Measurements from ENCODE around the gene SPECC1.
A peak's percentile ranks its signal among the peaks of the same experiment; 100 is the strongest.
"Not testable (repeated sequence)": the region's sequence is repeated elsewhere in the genome, so short reads cannot be mapped to it uniquely, and the experiment has no call there.

Gene SPECC1

DNA sequence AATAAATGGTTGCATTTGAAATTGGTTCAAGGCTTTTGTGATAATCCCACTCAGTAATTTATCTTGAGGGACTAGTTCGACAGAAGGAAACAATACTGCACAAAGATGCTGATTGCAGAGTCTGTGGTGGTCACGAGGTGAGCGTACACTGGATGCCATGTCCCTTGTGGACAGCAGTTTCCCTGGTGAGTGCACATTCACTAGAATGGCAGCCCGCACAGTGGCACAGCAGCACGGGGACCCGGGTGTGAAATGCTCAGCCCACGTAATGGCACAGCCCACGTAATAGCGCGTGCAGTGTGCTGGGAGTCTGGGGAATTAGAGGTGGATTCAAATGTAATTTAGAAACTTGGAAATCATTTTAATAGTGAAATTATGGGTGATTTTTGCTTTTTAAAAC lies 304.1 kb downstream of the SPECC1 start:
- no peak for DNase-seq (ENCODE audit: low read depth in 2 of 2)

DNA sequence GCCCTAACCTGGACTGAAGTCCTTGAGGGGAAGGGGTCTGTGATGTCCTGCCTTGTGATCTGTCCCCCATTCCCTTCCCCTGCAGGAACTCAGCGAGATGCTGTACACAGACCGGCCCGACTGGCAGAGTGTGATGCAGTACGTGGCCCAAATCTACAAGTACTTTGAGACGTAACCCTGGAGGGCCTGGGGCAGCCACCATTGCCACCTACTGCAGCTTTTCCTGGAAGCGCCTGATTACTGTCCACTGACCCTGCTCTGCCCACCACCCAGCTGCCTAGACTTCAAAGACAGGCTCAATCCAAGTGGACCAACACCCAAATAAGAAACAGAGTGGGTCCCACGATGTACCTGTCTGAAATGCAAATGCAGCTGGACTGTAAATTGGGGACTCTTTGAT lies 304.7 kb downstream of the SPECC1 start:
- no peak for DNase-seq (ENCODE audit: low read depth in 2 of 2)

DNA sequence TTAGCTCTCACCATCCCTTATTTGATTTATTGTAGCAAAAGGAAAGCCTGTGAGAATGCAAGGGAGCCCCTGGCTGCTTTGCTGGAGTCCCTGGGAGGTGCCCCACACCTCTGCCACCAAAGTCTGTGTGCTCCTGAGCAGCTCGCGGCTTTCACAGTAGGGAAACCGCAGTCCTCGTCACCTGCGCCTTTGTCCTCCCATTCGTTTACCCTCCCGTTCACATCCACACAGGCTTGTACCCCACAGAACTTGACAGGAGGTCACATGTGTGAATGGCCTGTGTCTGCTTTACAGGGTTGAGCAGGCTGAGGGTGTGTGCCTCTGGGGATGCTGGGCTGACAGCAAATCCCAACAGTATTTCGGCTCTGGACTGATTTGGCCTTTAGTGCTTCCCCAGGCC lies 305.7 kb downstream of the SPECC1 start:
- no peak for DNase-seq (ENCODE audit: low read depth in 2 of 2)

DNA sequence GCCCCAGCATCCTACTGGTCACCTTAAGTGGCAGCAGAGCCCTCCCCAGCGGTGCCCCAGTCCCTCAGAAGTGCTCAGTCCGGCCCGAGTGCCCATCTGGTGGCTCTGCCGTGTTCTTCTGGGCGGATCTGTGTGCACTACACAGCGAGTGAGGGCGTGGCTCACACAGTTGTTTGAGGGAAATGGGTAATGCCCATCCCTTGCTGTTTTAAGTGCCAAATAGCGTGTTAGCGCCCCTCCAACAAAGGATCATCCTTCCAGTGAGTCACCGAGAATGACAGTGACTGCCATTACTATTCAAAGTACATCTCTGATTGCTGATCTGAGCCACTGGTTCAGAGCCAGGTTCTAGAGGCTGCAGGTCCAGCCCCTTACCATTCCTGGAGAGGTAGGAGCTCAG lies 306.2 kb downstream of the SPECC1 start:
- no peak for DNase-seq (ENCODE audit: low read depth in 2 of 2)

DNA sequence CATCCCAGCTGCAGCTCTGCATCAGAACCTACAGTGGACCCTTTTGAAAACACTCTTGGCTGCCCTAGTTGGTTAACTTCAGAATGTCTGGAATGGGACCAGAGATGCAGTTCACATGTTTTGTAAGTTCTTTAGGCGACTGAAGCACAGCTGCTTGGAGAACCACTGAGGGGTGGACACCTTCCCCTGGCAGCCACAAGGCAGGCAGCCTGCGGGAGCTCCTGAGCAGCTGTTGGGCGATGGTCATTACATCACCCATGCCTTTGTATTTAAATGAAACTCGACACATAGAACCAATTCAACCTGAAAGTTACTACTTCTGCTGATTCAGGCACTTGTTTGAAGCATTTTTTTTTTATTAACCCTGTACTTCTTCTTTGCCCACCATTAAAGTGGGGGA lies 306.7 kb downstream of the SPECC1 start:
- DNase-seq (ENCODE audit: low read depth in 2 of 2), result no peak

DNA sequence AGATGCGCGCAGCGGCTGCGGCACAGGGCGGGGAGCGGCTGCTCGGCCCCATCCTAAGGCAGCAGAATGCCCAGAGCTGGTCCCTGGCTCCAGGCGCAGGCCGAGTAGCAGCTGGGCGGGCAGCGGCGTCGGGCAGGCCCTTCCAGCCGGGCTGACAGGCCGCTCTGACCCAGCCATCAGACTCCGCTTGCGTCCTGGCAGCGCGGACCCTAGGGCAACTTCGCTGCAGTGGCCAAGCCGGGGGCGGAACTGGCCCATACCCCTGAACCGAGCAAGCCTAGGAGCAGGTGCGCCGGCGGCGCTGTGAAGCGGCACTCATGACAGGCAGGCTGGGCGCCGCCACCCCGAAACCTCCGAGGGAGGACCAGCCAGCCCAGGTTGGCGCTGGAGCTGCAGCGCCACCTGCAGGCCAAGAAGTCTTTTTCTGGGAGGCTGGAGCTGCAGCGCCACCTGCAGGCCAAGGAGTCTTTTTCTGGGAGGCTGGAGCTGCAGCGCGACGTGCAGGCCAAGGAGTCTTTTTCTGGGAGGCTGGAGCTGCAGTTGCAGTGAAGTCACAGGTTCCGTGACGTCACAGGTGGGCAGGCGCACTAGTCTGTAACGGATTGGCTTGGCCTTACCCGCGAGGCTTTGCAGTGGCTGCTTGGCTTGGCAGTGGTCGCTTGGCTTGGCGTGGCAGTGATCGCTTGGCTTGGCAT lies 311.5 kb downstream of the SPECC1 start:
- DNase-seq (ENCODE audit: low read depth in 2 of 2), result peak; percentile 54 to 57

DNA sequence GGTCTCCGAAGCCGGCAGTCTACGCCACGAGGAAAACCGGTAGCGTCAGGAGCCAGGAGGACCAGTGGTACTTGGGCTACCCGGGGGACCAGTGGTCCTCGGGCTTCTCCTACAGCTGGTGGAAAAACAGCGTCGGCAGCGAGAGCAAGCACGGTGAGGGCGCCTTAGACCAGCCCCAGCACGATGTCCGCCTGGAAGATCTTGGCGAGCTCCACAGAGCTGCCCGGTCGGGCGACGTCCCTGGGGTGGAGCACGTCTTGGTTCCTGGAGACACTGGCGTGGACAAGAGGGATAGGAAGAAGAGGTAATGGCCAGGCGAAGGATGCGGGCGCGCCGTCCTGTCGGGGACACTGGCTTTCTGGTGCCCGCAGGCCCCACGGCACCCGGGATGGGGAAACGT lies 312.2 kb downstream of the SPECC1 start:
- not testable (repeated sequence) for DNase-seq (ENCODE audit: low read depth in 2 of 2)

DNA sequence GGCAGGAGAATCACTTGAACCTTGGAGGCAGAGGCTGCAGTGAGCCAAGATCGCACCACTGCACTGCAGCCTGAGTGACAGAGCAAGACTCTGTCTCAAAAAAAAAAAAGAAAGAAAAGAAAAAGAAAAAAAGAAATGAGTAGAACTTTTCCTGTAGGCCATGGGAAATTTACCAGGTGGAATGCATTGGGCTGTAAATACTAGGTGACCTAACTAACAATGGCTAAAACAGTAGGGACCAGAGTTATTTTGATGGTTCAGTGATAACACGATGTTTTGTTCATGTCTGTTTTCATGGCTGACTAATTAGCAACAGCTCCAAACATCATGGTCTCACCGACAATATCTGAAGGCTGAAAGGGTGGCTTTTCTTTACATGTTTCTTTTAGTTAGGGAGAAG lies 318.6 kb downstream of the SPECC1 start:
- DNase-seq (ENCODE audit: low read depth in 2 of 2), result not testable (repeated sequence)

DNA sequence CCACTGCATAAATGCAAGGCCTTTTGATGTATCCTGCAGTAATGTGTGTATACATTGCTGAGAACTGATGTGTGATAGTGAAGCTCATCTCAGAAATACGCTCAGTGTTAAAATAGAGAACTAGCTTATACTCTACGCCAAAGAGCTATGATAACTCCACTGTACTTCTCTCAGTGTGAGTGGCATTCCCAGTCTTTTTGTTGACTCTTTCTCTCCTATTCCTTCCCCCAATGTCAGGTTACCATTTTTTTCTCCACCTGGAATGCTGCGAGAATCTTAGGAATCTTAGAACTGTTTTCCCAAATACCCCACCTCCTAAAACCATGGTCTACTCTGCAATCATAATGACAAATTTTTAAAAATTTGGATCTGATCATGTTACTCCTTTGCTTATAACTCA lies 342.2 kb downstream of the SPECC1 start:
- not testable (repeated sequence) for DNase-seq (ENCODE audit: low read depth in 2 of 2)

DNA sequence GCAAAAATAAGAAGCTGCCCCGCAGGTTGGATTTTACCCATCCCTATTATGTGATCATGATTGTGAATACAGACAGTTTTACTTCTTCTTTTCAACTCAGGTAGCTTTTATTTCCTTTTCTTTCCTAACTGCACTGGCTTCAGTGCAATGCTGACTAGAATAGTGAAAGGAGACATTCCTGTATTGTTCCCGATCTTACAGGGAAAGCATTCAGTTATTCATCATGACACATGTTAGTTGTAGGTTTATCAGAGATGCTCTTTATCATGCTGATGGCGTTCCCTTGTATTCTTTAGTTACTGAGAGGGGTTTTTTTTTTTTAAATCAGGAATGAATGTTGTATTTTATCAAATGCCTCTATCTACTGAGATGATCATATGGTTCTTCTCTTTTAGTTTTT lies 343.4 kb downstream of the SPECC1 start:
- DNase-seq (ENCODE audit: low read depth in 2 of 2), result not testable (repeated sequence)

DNA sequence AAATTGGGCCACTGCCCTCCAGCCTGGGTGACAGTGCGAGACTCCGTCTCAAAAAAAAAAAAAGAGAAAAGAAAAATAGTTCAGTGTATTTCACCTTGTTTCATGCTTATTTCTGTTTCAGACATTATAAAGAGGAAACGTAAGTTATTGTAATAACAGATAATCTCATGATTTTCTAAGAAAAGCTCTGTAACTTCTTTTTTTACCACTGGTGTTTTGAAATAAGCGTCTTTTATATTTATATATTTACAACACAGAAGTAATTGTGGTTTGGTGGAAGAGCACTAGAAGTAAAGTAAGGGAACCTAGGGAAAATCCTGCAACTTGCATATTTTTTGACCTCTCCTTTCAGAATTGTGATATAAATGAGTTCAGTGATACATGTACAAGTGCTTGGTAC lies 354.7 kb downstream of the SPECC1 start:
- DNase-seq (ENCODE audit: low read depth in 2 of 2), result not testable (repeated sequence)
